Measurements from ENCODE around the gene SFT2D2.

Gene SFT2D2

DNA sequence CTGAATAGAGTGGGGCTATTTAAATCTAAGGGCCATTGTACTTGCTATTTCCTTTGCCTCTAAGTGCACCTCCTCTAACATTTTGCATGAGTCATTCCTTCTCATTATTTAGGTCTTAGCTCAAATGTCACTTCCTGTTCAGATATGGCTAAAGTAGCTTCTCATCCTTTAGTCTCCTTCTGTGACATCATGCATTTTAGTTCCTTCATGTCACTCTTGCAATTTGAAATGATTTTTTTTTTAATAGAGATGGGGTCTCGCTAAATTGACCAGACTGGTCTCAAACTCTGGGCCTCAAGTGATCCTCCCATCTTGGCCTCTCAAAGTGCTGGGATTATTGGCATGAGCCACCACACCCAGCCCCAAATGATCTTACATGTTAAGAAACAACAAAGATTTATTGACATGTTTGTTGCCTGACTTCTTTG, 61.4 kb downstream of the SFT2D2 start:
- H3K9me3 ChIP-seq (ENCODE audit: control insufficient read depth in 2 of 2, low read length in 2 of 2) = no peaks in the 10 kb centered on the region
- H3K4me1 ChIP-seq (ENCODE audit: control insufficient read depth, insufficient read depth, low read length) = no peaks in the 10 kb centered on the region
- no peak overlapping the region for H3K9ac ChIP-seq (ENCODE audit: low read length in 2 of 2)
- H3K4me3 ChIP-seq (ENCODE audit: low read length in 2 of 2) = no peak overlapping the region
- H3K27ac ChIP-seq (ENCODE audit: low read length) = no peak overlapping the region
- no peaks in the 10 kb centered on the region for H3K27me3 ChIP-seq (ENCODE audit: control insufficient read depth in 1 of 2, insufficient read depth in 2 of 2, low read length in 2 of 2)
- H3K36me3 ChIP-seq (ENCODE audit: control insufficient read depth in 2 of 2, insufficient read depth in 2 of 2, low read length in 2 of 2) = no peaks in the 10 kb centered on the region

GRCh38 chr1:168288311-168289052, 62.7 kb downstream of the SFT2D2 start:
- Histone ChIP-seq H3K27ac (ENCODE audit: low read length) (no peak overlapping the region), H3K4me1 (ENCODE audit: control insufficient read depth, insufficient read depth, low read length) (peaks cover 2% of the 10 kb centered on the region)

GRCh38 chr1:168291222-168291837, 65.5 kb downstream of the SFT2D2 start:
- Histone ChIP-seq H3K36me3 (ENCODE audit: control insufficient read depth in 2 of 2, insufficient read depth in 2 of 2, low read length in 2 of 2) (no peaks in the 10 kb centered on the region), H3K27ac (ENCODE audit: low read length) (no peak overlapping the region), H3K27me3 (ENCODE audit: control insufficient read depth in 1 of 2, insufficient read depth in 2 of 2, low read length in 2 of 2) (no peaks in the 10 kb centered on the region), H3K4me3 (ENCODE audit: low read length in 2 of 2) (no peak overlapping the region), H3K9me3 (ENCODE audit: control insufficient read depth in 2 of 2, low read length in 2 of 2) (no peaks in the 10 kb centered on the region), H3K9ac (ENCODE audit: low read length in 2 of 2) (no peak overlapping the region), H3K4me1 (ENCODE audit: control insufficient read depth, insufficient read depth, low read length) (peaks cover 2% of the 10 kb centered on the region)

More at GRCh38 chr1:168288311-168289052, 62.7 kb downstream of the SFT2D2 start:
- H3K4me3 ChIP-seq (ENCODE audit: low read length in 2 of 2) = no peak overlapping the region
- no peaks in the 10 kb centered on the region for H3K27me3 ChIP-seq (ENCODE audit: control insufficient read depth in 1 of 2, insufficient read depth in 2 of 2, low read length in 2 of 2)
- H3K9ac ChIP-seq (ENCODE audit: low read length in 2 of 2) = no peak overlapping the region
- no peaks in the 10 kb centered on the region for H3K9me3 ChIP-seq (ENCODE audit: control insufficient read depth in 2 of 2, low read length in 2 of 2)
- H3K36me3 ChIP-seq (ENCODE audit: control insufficient read depth in 2 of 2, insufficient read depth in 2 of 2, low read length in 2 of 2) = no peaks in the 10 kb centered on the region

GRCh38 chr1:168293356-168293755, 67.6 kb downstream of the SFT2D2 start:
- H3K4me1 ChIP-seq (ENCODE audit: control insufficient read depth, insufficient read depth, low read length) = peaks cover 2% of the 10 kb centered on the region
- no peaks in the 10 kb centered on the region for H3K9me3 ChIP-seq (ENCODE audit: control insufficient read depth in 2 of 2, low read length in 2 of 2)
- H3K9ac ChIP-seq (ENCODE audit: low read length in 2 of 2) = no peak overlapping the region
- H3K36me3 ChIP-seq (ENCODE audit: control insufficient read depth in 2 of 2, insufficient read depth in 2 of 2, low read length in 2 of 2) = no peaks in the 10 kb centered on the region
- H3K27ac ChIP-seq (ENCODE audit: low read length) = no peak overlapping the region
- no peaks in the 10 kb centered on the region for H3K27me3 ChIP-seq (ENCODE audit: control insufficient read depth in 1 of 2, insufficient read depth in 2 of 2, low read length in 2 of 2)
- H3K4me3 ChIP-seq (ENCODE audit: low read length in 2 of 2) = no peak overlapping the region

- Histone ChIP-seq H3K9ac (ENCODE audit: low read length in 2 of 2) (no peak overlapping the region), H3K9me3 (ENCODE audit: control insufficient read depth in 2 of 2, low read length in 2 of 2) (no peaks in the 10 kb centered on the region), H3K4me1 (ENCODE audit: control insufficient read depth, insufficient read depth, low read length) (peaks cover 2% of the 10 kb centered on the region), H3K27me3 (ENCODE audit: control insufficient read depth in 1 of 2, insufficient read depth in 2 of 2, low read length in 2 of 2) (no peaks in the 10 kb centered on the region), H3K36me3 (ENCODE audit: control insufficient read depth in 2 of 2, insufficient read depth in 2 of 2, low read length in 2 of 2) (no peaks in the 10 kb centered on the region), H3K4me3 (ENCODE audit: low read length in 2 of 2) (no peak overlapping the region), H3K27ac (ENCODE audit: low read length) (no peak overlapping the region)
Observed at GRCh38 chr1:168295411-168296114, 69.8 kb downstream of the SFT2D2 start.

GRCh38 chr1:168297019-168297730, 71.4 kb downstream of the SFT2D2 start:
- no peaks in the 10 kb centered on the region for H3K36me3 ChIP-seq (ENCODE audit: control insufficient read depth in 2 of 2, insufficient read depth in 2 of 2, low read length in 2 of 2)
- peaks cover 2% of the 10 kb centered on the region for H3K4me1 ChIP-seq (ENCODE audit: control insufficient read depth, insufficient read depth, low read length)
- H3K9ac ChIP-seq (ENCODE audit: low read length in 2 of 2) = no peak overlapping the region

DNA sequence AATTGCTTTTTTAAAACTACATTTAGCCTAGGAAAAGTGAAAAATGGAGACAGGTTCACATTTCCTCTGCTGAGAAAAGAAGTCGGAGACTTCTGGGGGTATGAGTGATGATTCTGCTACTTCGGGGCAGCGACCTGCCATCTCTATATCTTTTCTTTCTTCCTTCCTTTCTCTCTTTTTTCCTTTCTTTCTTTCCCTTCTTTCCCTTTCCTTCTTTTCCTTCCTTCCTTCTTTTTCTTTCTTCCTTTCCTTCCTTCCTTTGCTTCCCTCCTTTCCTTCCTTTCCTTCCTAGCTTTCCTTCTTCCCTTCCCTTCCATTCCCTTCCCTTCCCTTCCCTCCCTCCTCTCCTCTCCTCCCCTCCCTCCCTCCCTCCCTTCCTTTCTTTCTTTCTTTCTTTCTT, 72.6 kb downstream of the SFT2D2 start:
- no peaks in the 10 kb centered on the region for H3K9me3 ChIP-seq (ENCODE audit: control insufficient read depth in 2 of 2, low read length in 2 of 2)
- H3K9ac ChIP-seq (ENCODE audit: low read length in 2 of 2) = no peak overlapping the region
- no peaks in the 10 kb centered on the region for H3K27me3 ChIP-seq (ENCODE audit: control insufficient read depth in 1 of 2, insufficient read depth in 2 of 2, low read length in 2 of 2)
- H3K36me3 ChIP-seq (ENCODE audit: control insufficient read depth in 2 of 2, insufficient read depth in 2 of 2, low read length in 2 of 2) = no peaks in the 10 kb centered on the region
- H3K27ac ChIP-seq (ENCODE audit: low read length) = no peak overlapping the region
- no peaks in the 10 kb centered on the region for H3K4me1 ChIP-seq (ENCODE audit: control insufficient read depth, insufficient read depth, low read length)
- H3K4me3 ChIP-seq (ENCODE audit: low read length in 2 of 2) = no peak overlapping the region

More at GRCh38 chr1:168297019-168297730, 71.4 kb downstream of the SFT2D2 start:
- Histone ChIP-seq H3K27ac (ENCODE audit: low read length) (no peak overlapping the region), H3K4me3 (ENCODE audit: low read length in 2 of 2) (no peak overlapping the region), H3K27me3 (ENCODE audit: control insufficient read depth in 1 of 2, insufficient read depth in 2 of 2, low read length in 2 of 2) (no peaks in the 10 kb centered on the region), H3K9me3 (ENCODE audit: control insufficient read depth in 2 of 2, low read length in 2 of 2) (no peaks in the 10 kb centered on the region)

DNA sequence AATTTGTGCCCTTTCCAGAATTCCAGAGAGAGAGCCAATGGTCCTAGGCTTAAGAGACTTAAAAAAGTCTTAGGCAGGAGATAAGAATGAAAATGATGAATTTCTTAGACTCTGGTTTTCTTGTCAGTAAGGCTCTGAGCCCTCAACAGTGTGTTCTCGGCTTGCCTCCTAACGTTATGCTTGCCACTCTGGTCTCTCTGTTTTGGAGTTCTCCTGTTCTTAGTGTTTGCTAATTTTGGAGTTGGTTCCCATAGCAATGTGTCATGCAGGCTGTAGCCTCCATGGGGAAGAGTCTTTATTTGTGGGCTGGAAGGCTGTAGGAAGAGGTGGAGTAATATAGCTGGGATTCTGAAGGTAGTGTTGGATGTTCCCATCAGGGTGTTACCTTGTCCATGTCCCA, 74.8 kb downstream of the SFT2D2 start:
- no peaks in the 10 kb centered on the region for H3K36me3 ChIP-seq (ENCODE audit: control insufficient read depth in 2 of 2, insufficient read depth in 2 of 2, low read length in 2 of 2)
- H3K4me1 ChIP-seq (ENCODE audit: control insufficient read depth, insufficient read depth, low read length) = no peaks in the 10 kb centered on the region
- no peak overlapping the region for H3K27ac ChIP-seq (ENCODE audit: low read length)
- no peaks in the 10 kb centered on the region for H3K27me3 ChIP-seq (ENCODE audit: control insufficient read depth in 1 of 2, insufficient read depth in 2 of 2, low read length in 2 of 2)
- H3K4me3 ChIP-seq (ENCODE audit: low read length in 2 of 2) = no peak overlapping the region
- H3K9me3 ChIP-seq (ENCODE audit: control insufficient read depth in 2 of 2, low read length in 2 of 2) = no peaks in the 10 kb centered on the region
- H3K9ac ChIP-seq (ENCODE audit: low read length in 2 of 2) = no peak overlapping the region

- Histone ChIP-seq H3K27me3 (ENCODE audit: control insufficient read depth in 1 of 2, insufficient read depth in 2 of 2, low read length in 2 of 2) (no peaks in the 10 kb centered on the region), H3K4me1 (ENCODE audit: control insufficient read depth, insufficient read depth, low read length) (no peaks in the 10 kb centered on the region), H3K27ac (ENCODE audit: low read length) (no peak overlapping the region), H3K9me3 (ENCODE audit: control insufficient read depth in 2 of 2, low read length in 2 of 2) (no peaks in the 10 kb centered on the region), H3K9ac (ENCODE audit: low read length in 2 of 2) (no peak overlapping the region), H3K36me3 (ENCODE audit: control insufficient read depth in 2 of 2, insufficient read depth in 2 of 2, low read length in 2 of 2) (no peaks in the 10 kb centered on the region), H3K4me3 (ENCODE audit: low read length in 2 of 2) (no peak overlapping the region)
Observed at GRCh38 chr1:168301664-168302320, 76.0 kb downstream of the SFT2D2 start.
